Panc1 (cell line): ENCODE results near the gene FCN1. TPM values are rescaled to one million over a fixed set of nuclear protein-coding genes. Genes with fewer than 3 reads are reported as not detected.

Source experiments
- ATAC-seq: fragments of 200-7000 bp; cut with Tn5 transposase; 2 replicates; pipeline ENCODE4 v1.9.1; 2020; ENCODE audit warnings: mild to moderate bottlenecking, moderate library complexity
- BruUV-seq: library from RNA; stranded (reverse); fragments of 400-500 nt; replicated peaks from 2 replicates; lab custom pipeline; 2021; lab: Mats Ljungman, UMichigan
- CTCF ChIA-PET: fragments of 300-600 bp; sonication (Branson Sonifier 250); formaldehyde crosslinking; loops from one replicate; lab custom pipeline; 2022; ENCODE audit warnings: antibody characterized with exemption; lab: Charles Lee
- POLR2A ChIA-PET: fragments of 300-600 bp; sonication (Branson Sonifier 250); formaldehyde crosslinking; loops from one replicate; lab custom pipeline; 2022; ENCODE audit warnings: antibody characterized with exemption; lab: Charles Lee
- DNase-seq: peaks from one replicate; pipeline ENCODE4 v3.0.0-alpha.2; 2010; ENCODE audit warnings: low read depth, low spot score
- H3K27ac ChIP-seq: 2 replicates; pipeline ENCODE4 v1.5.1; 2011; ENCODE audit warnings: mild to moderate bottlenecking, low read length, inconsistent platforms
- H3K27me3 ChIP-seq: fragments of 200-500 bp; sonication (Bioruptor generic); 2 replicates; pipeline ENCODE4 v1.6.0; 2014; ENCODE audit warnings: low read length, inconsistent platforms; ENCODE audit not compliant: control insufficient read depth, insufficient read depth
- H3K36me3 ChIP-seq: fragments of 200-500 bp; sonication (Bioruptor generic); 2 replicates; pipeline ENCODE4 v1.5.1; 2014; ENCODE audit warnings: inconsistent platforms, mild to moderate bottlenecking, low read length, moderate library complexity; ENCODE audit not compliant: control insufficient read depth, insufficient read depth
- H3K4me1 ChIP-seq: 2 replicates; pipeline ENCODE4 v1.5.1; 2011; ENCODE audit warnings: inconsistent platforms, mild to moderate bottlenecking, low read length, moderate library complexity; ENCODE audit not compliant: control insufficient read depth, insufficient read depth
- H3K4me3 ChIP-seq, 2 experiments: 2 replicates each; pipeline ENCODE4 v1.5.1; 2011 to 2012; ENCODE audit warnings: low read depth in 2 of 2, low read length in 2 of 2, mild to moderate bottlenecking in 2 of 2, inconsistent platforms in 1 of 2, moderate library complexity in 1 of 2
- H3K9me3 ChIP-seq: fragments of 200-500 bp; sonication (Bioruptor generic); 2 replicates; pipeline ENCODE4 v1.5.1; 2014; ENCODE audit warnings: low read depth, mild to moderate bottlenecking, inconsistent platforms, low read length, moderate library complexity; ENCODE audit not compliant: control insufficient read depth, insufficient read depth
- CTCF ChIP-seq: fragments of 450-650 bp; IDR thresholded peaks from 2 replicates; pipeline ENCODE4 v1.5.1; 2017; ENCODE audit warnings: mild to moderate bottlenecking
- POLR2AphosphoS5 ChIP-seq: IDR thresholded peaks from 2 replicates; pipeline ENCODE4 v1.6.1; 2012; ENCODE audit warnings: mild to moderate bottlenecking, low read depth, low read length, moderate library complexity
- REST ChIP-seq, 2 experiments: IDR thresholded peaks; 2 replicates each; pipeline ENCODE4 v1.6.1; 2011 to 2012; ENCODE audit warnings: low read depth in 2 of 2, control low read depth in 1 of 2, low read length in 1 of 2, mild to moderate bottlenecking in 1 of 2, moderate library complexity in 1 of 2; ENCODE audit not compliant: insufficient read depth in 1 of 2
- SIN3A ChIP-seq: IDR thresholded peaks from 2 replicates; pipeline ENCODE4 v1.6.1; 2012; ENCODE audit warnings: low read depth, mild to moderate bottlenecking, low read length, moderate library complexity, borderline replicate concordance; ENCODE audit not compliant: insufficient read depth
- TCF7L2 ChIP-seq: IDR thresholded peaks from 2 replicates; pipeline ENCODE4 v1.6.1; 2011; ENCODE audit warnings: mild to moderate bottlenecking, low read depth, low read length, inconsistent platforms
- in situ Hi-C: cut with HindIII; loops from 2 replicates; pipeline ENCODE4 v1.10.0; 2016; ENCODE audit warnings: low sequenced_read_pairs, low pct_unique_long_range_greater_than_20kb
- intact Hi-C: fragments of 100-400 bp; cut with micrococcal nuclease; formaldehyde crosslinking; loops from one replicate; pipeline ENCODE4 v1.10.0; 2022; ENCODE audit not compliant: unreplicated experiment
- total RNA-seq: library from RNA; stranded (reverse); gene quantifications from one replicate; pipeline ENCODE4 v1.2.1, GENCODE V29; 2021; ENCODE audit not compliant: unreplicated experiment

The FCN1 gene
- total RNA-seq, 1 experiment from 2014 or later: not detected

GRCh38 chr9:134960701-134961181 is 43.0 kb upstream of the FCN1 start:
- intact Hi-C loops (no loop called here), in situ Hi-C loops (no loop called here)
- H3K27me3 ChIP-seq: no peaks in the 10 kb centered on the region
- DNase-seq (no peak), ATAC-seq (no peak)
- no peaks in the 10 kb centered on the region for H3K36me3 ChIP-seq
- H3K4me1 ChIP-seq: no peaks in the 10 kb centered on the region
- TF ChIP-seq SIN3A (no peak), CTCF (no peak), TCF7L2 (no peak), POLR2AphosphoS5 (no peak), REST (IDR thresholded peaks at IDR 0.05; ENCODE audit: insufficient read depth in 1 of 2, low read depth in 2 of 2, low read length in 1 of 2) (no peak)
- H3K27ac ChIP-seq: no peak overlapping the region
- ChIA-PET CTCF (no interaction called here), POLR2A (no interaction called here)
- H3K9me3 ChIP-seq: no peaks in the 10 kb centered on the region
- no TSS peak for BruUV-seq
- no peak overlapping the region for H3K4me3 ChIP-seq

GRCh38 chr9:134959971-134960310 is 42.2 kb upstream of the FCN1 start:
- intact Hi-C loops: no loop called here
- DNase-seq (no peak), ATAC-seq (no peak)
- CTCF ChIA-PET: no interaction called here
- Histone ChIP-seq H3K4me3 (no peak overlapping the region), H3K27ac (no peak overlapping the region), H3K9me3 (no peaks in the 10 kb centered on the region), H3K36me3 (no peaks in the 10 kb centered on the region), H3K27me3 (no peaks in the 10 kb centered on the region), H3K4me1 (no peaks in the 10 kb centered on the region)
- no TSS peak for BruUV-seq
- POLR2A ChIA-PET: no interaction called here
- TF ChIP-seq POLR2AphosphoS5 (no peak), SIN3A (no peak), TCF7L2 (no peak), CTCF (no peak)
- in situ Hi-C loops: no loop called here
